Caki2 (cell line): ENCODE results near the gene PIGL. TPM values are rescaled to one million over a fixed set of nuclear protein-coding genes. Genes with fewer than 3 reads are reported as not detected.

Source experiments
- DNase-seq: peaks from one replicate; pipeline ENCODE4 v3.0.0-alpha.2; 2015; ENCODE audit warnings: low read depth
- in situ Hi-C: cut with HindIII; loops from 2 replicates; pipeline ENCODE4 v1.10.0; 2016; ENCODE audit warnings: low sequenced_read_pairs, low pct_unique_long_range_greater_than_20kb, mixed read lengths
- total RNA-seq: library from RNA; depleted of rRNA; stranded (reverse); fragments of >200 nt; shearing (Covaris generic); gene quantifications from 2 replicates; pipeline ENCODE4 v1.2.3, GENCODE V29; 2014; ENCODE audit warnings: low replicate concordance; rRNA removed

The PIGL gene
- total RNA-seq, 1 experiment from 2014 or later: 22.0 TPM

DNA sequence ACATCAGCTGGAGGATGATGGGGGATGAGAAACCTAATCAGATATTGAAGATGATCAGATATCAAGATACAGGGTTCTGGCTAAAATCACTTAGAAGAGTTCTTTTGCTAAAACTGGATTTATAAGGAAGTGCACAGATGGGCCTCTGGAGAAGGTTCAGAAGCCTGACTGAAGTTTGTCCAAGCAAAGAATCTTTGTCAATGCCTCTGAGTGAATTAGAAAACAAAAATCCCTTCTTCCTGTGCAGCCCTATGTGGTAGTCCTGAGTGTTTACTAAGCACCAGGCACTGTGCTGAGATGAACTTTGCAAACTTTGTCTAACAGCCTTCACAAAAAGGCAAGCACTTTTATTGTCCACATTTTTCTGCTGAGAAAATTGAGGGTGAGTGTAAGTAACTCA is 147.6 kb downstream of the PIGL start:
- no peak for DNase-seq
- in situ Hi-C loops: no loop called here

DNA sequence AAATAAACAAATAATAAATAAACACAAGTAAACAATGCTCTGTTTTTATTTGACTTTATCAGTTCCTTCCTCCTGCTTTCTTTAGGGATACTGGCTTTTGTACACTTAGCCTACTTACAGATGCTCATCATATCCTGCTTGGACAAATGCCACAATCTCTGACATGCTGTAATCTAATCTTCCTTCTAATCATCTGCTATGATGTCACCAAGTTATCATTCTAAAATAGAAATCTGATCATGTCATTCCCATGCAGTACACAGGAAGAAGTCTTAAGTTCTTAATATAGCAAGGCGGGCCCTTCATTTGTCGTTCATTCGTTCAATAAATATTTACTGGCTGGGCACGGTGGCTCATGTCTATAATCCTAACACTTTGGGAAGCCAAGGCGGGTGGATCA is 154.7 kb downstream of the PIGL start:
- in situ Hi-C loops: no loop called here
- DNase-seq: no peak

DNA sequence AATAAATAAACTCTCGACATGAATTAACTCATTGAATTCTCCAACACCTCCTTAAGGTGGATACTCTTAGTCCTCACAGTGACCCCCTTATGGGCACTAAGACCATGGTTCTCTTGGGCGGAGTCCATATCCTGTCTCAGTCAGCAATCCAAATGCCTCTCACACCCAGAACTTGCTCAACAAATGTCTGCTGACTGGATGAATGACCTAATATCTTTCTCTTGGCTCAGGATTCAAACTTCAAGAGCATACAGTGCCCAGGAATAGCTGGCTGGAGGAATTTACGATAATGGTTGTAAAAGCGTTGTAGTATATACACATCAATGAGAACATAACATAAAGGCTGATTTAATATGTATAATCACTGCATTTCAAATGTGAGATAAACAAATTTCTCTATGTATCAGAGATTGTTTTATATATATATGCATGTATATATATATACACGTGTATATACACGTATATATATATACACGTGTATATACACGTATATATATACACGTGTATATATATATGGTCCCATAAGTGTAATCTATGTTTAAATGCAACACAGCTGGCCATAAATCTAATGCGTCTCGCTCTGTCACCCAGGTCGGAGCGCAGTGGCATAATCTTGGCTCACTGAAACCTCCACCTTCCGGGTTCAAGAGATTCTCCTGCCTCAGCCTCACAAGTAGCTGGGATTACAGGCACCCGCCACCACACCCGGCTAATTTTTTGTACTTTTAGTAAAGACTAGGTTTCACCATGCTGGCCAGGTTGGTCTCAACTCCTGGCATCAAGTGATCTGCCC is 157.3 kb downstream of the PIGL start:
- DNase-seq: no peak
- in situ Hi-C loops: no loop called here

Other genes starting within 250 kb of the PIGL start
- 3.2 and 7.8 TPM in 2 replicates for gene ZSWIM7, start 217.5 kb upstream of the PIGL start, total RNA-seq
- 21.5 and 24.5 TPM in 2 replicates for gene TTC19, start 217.4 kb upstream of the PIGL start, total RNA-seq
- gene NCOR1, start 1.7 kb upstream of the PIGL start, total RNA-seq: 20.9 and 164 TPM in 2 replicates
- 62.6 and 87.5 TPM in 2 replicates for gene CENPV, start 136.3 kb downstream of the PIGL start, total RNA-seq
- 819 and 952 TPM in 2 replicates for gene UBB, start 163.9 kb downstream of the PIGL start, total RNA-seq
- gene TRPV2, start 198.4 kb downstream of the PIGL start, total RNA-seq: 1.2 TPM in 1 of 2 replicates, not detected in the other